ENCODE measurements around the gene RNF146. TPM values are rescaled to one million over a fixed set of nuclear protein-coding genes. Genes with fewer than 3 reads are reported as not detected.

RNF146 gene
- total RNA-seq, 2 donors from 2014 or later = 17.5 to 24.3 TPM

DNA sequence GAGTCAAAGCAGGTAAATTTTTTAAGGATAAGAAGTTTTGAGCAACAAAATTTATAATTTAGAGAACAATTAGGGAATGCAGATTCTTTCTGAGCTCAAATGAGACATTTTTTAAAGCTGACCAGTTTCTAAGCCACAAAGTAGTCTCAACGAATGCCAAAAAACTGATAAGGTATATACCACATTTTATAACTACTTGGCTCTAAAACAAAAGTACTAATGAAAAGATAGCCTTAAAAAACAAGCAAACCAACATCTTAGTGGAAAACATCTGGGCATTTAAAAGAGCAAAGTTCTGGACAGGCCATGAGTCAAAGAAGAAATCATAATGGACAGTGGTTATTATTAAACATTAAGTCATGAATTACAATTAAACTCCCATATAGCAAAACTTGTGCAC is 23.2 kb upstream of the RNF146 start:
- TF ChIP-seq, protein P1, sequence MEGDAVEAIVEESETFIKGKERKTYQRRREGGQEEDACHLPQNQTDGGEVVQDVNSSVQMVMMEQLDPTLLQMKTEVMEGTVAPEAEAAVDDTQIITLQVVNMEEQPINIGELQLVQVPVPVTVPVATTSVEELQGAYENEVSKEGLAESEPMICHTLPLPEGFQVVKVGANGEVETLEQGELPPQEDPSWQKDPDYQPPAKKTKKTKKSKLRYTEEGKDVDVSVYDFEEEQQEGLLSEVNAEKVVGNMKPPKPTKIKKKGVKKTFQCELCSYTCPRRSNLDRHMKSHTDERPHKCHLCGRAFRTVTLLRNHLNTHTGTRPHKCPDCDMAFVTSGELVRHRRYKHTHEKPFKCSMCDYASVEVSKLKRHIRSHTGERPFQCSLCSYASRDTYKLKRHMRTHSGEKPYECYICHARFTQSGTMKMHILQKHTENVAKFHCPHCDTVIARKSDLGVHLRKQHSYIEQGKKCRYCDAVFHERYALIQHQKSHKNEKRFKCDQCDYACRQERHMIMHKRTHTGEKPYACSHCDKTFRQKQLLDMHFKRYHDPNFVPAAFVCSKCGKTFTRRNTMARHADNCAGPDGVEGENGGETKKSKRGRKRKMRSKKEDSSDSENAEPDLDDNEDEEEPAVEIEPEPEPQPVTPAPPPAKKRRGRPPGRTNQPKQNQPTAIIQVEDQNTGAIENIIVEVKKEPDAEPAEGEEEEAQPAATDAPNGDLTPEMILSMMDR (IDR thresholded peaks at IDR 0.05) = no peak
- DNase-seq = no peak
- intact Hi-C loops (cut with DNase I) = no loop called here

DNA sequence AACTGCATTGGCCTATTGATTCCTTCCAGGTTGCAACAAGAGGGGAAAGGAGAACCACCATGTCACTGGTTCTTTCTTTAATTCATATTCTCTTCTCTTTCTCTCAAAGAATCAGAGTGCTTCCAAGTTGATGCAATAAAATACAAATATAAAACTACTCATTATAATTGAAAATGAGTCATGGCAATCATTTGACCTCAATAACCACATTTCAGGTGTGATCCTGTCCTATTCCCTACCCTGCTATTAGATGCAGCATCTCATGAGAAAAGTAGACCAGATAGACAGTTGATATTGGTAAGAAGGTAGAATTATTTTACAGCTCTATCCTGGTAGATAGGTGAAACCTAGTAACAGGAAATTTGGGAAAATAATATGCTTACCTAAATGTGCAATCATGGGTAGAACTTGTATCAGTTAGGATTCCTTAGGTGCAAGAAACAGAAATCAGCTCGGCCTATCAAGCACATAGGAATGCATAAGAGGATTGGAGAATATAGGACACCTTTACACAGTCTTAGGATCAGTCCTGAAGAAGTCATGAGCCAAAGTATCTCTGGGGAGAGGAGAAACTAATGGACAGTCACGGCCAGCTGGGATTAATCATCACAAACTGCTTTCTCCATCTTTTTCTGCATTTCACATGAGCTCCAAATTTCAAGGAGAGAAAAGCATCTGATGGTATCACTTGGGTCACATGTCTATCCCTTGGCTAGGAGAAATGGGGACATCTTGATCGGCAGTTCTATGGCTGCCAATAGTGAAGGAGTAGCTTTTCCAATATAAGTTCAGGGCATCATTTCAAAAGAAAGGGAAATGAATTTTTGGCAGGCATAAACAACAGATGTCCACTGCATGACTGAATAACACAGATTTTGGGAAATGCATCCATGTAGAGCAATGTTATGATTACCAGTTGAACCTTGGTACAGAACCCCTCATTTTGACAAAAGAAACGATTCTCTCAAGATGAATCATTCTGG is 19.3 kb upstream of the RNF146 start:
- intact Hi-C loops (cut with DNase I) = no loop called here
- H3K4me1 ChIP-seq = no peaks in the 10 kb centered on the region
- TF ChIP-seq, protein P1 (IDR thresholded peaks at IDR 0.05) = no peak
- H3K9ac ChIP-seq (ENCODE audit: low read depth in 2 of 2, low read length in 2 of 2) = no peak overlapping the region
- no peak overlapping the region for H3K4me3 ChIP-seq
- H3K27ac ChIP-seq = no peak overlapping the region
- no peaks in the 10 kb centered on the region for H3K27me3 ChIP-seq
- no peak for DNase-seq
- no peaks in the 10 kb centered on the region for H3K36me3 ChIP-seq
- H3K9me3 ChIP-seq = no peaks in the 10 kb centered on the region

More for the DNA sequence above, 23.2 kb upstream of the RNF146 start:
- H3K9me3 ChIP-seq = no peaks in the 10 kb centered on the region
- no peaks in the 10 kb centered on the region for H3K27me3 ChIP-seq
- H3K4me1 ChIP-seq = no peaks in the 10 kb centered on the region
- no peak overlapping the region for H3K27ac ChIP-seq
- no peaks in the 10 kb centered on the region for H3K36me3 ChIP-seq
- H3K9ac ChIP-seq (ENCODE audit: low read depth in 2 of 2, low read length in 2 of 2) = no peak overlapping the region
- no peak overlapping the region for H3K4me3 ChIP-seq

DNA sequence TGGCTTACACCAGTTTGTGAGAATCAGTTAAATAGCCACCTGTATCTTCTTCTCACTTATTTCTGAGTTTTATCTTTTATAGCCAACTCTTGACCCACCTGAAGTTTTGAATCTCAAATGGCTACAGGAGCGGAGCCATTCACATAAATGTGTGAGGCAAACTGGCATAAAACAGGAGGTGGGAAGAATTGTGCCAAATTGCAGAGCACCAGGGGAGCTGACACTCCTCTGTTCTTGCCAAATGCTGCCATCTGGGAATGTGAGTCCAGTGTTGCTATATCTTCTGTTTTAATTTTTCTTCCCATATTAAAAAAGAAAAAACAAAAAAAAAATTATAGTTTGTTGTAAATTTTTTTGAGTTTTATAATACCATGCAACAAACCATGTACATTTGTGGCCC is 17.0 kb upstream of the RNF146 start:
- TF ChIP-seq, protein P1 (IDR thresholded peaks at IDR 0.05) = no peak
- no peak overlapping the region for H3K27ac ChIP-seq
- no peak for DNase-seq
- H3K9ac ChIP-seq (ENCODE audit: low read depth in 2 of 2, low read length in 2 of 2) = no peak overlapping the region
- no peaks in the 10 kb centered on the region for H3K36me3 ChIP-seq
- H3K9me3 ChIP-seq = no peaks in the 10 kb centered on the region
- no peaks in the 10 kb centered on the region for H3K4me1 ChIP-seq
- H3K4me3 ChIP-seq = no peak overlapping the region
- intact Hi-C loops (cut with DNase I) = no loop called here
- H3K27me3 ChIP-seq = no peaks in the 10 kb centered on the region

DNA sequence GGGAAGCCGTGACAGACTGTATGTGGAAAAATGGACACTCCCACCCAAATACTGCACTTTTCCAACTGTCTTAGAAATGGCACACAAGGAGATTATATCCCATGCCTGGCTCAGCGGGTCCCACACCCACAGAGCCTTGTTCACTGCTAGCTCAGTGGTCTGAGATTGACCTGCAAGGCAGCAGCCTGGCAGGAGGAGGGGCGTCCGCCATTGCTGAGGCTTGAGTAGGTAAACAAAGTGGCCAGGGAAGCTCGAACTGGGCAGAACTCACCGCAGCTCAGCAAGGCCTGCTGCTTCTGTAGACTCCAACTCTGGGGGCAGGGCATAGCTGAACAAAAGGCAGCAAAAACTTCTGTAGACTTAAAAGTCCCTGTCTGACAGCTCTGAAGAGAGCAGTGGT is 11.4 kb upstream of the RNF146 start:
- no peak for DNase-seq
- Histone ChIP-seq H3K27ac (no peak overlapping the region), H3K27me3 (no peaks in the 10 kb centered on the region), H3K4me3 (no peak overlapping the region), H3K9me3 (no peaks in the 10 kb centered on the region), H3K4me1 (no peaks in the 10 kb centered on the region), H3K36me3 (no peaks in the 10 kb centered on the region), H3K9ac (ENCODE audit: low read depth in 2 of 2, low read length in 2 of 2) (no peak overlapping the region)
- TF ChIP-seq, protein P1 (IDR thresholded peaks at IDR 0.05) = no peak
- intact Hi-C loops (cut with DNase I) = no loop called here

DNA sequence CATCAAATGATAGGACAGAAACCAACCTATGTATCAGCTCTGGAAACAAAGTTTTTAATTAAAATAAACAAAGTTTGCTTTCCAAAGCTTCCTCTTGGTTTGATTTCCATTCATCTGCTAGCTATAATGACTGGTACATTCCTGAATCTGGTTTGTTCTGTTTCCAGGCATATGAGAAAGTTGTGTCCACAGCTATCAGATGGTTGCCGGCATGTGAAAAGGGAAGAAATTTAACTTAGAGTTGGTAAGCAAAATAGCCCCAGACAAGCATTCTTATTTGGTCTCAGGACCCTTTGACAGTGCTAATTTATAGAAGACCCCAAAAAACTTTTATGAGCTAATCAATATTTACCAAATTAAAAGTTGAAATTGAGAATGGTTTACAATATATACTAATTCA is 3.8 kb upstream of the RNF146 start:
- no peaks in the 10 kb centered on the region for H3K9me3 ChIP-seq
- H3K4me3 ChIP-seq = no peak overlapping the region
- no peak overlapping the region for H3K9ac ChIP-seq (ENCODE audit: low read depth in 2 of 2, low read length in 2 of 2)
- no peaks in the 10 kb centered on the region for H3K4me1 ChIP-seq
- TF ChIP-seq, protein P1 (IDR thresholded peaks at IDR 0.05) = no peak
- no peak for DNase-seq
- H3K36me3 ChIP-seq = no peaks in the 10 kb centered on the region
- H3K27ac ChIP-seq = no peak overlapping the region
- intact Hi-C loops (cut with DNase I) = no loop called here
- no peaks in the 10 kb centered on the region for H3K27me3 ChIP-seq

All from colonic mucosa (tissue), 4 donors.